Smooth muscle cell (in vitro differentiated cells): ENCODE data around the gene BANP. TPM values are rescaled to one million over a fixed set of nuclear protein-coding genes. Genes with fewer than 3 reads are reported as not detected.
"Not testable (repeated sequence)": the region's sequence is repeated elsewhere in the genome, so short reads cannot be mapped to it uniquely, and the experiment has no call there.

Experiments
- DNase-seq: peaks from one replicate; lab custom pipeline; 2025; ENCODE audit not compliant: unreplicated experiment; lab: John Stamatoyannopoulos, UW
- H2AFZ ChIP-seq: fragments of 200-600 bp; sonication (generic); 2 replicates; pipeline ENCODE4 v1.6.0; 2016; ENCODE audit warnings: antibody characterized with exemption, low read depth, mild to moderate bottlenecking
- H3F3A ChIP-seq: fragments of 200-600 bp; sonication (generic); 2 replicates; pipeline ENCODE4 v1.6.0; 2017; ENCODE audit warnings: antibody characterized with exemption, low read depth
- H3K27ac ChIP-seq: fragments of 200-600 bp; sonication (generic); 2 replicates; pipeline ENCODE4 v1.5.1; 2016; ENCODE audit warnings: low read depth, mild to moderate bottlenecking
- H3K27me3 ChIP-seq: fragments of 200-600 bp; sonication (generic); 2 replicates; pipeline ENCODE4 v1.6.1; 2016; ENCODE audit warnings: low read depth, mild to moderate bottlenecking
- H3K36me3 ChIP-seq: fragments of 200-600 bp; sonication (generic); 2 replicates; pipeline ENCODE4 v1.5.1; 2016; ENCODE audit warnings: low read depth
- H3K4me1 ChIP-seq: fragments of 200-600 bp; sonication (generic); 2 replicates; pipeline ENCODE4 v1.5.1; 2016; ENCODE audit warnings: low read depth
- H3K4me2 ChIP-seq: fragments of 200-600 bp; sonication (generic); 2 replicates; pipeline ENCODE4 v1.6.0; 2016; ENCODE audit warnings: mild to moderate bottlenecking
- H3K4me3 ChIP-seq: fragments of 200-600 bp; sonication (generic); 2 replicates; pipeline ENCODE4 v1.5.1; 2016; ENCODE audit warnings: mild to moderate bottlenecking
- H3K79me2 ChIP-seq: fragments of 200-600 bp; sonication (generic); 2 replicates; pipeline ENCODE4 v1.6.0; 2016; ENCODE audit warnings: low read depth, mild to moderate bottlenecking
- H3K9ac ChIP-seq: fragments of 200-600 bp; sonication (generic); 2 replicates; pipeline ENCODE4 v1.6.0; 2016; ENCODE audit warnings: low read depth
- H3K9me3 ChIP-seq: fragments of 200-600 bp; sonication (generic); replicated peaks from 2 replicates; pipeline ENCODE4 v1.5.1; 2016; ENCODE audit warnings: low read depth
- H4K20me1 ChIP-seq: fragments of 200-600 bp; sonication (generic); 2 replicates; pipeline ENCODE4 v1.6.0; 2016; ENCODE audit warnings: low read depth
- WGBS: methylation state at CpG from one replicate; pipeline ENCODE4 v1.1.7; 2016; ENCODE audit warnings: low lambda C conversion rate; 5-methylcytosine and 5-hydroxymethylcytosine counted together
- polyA plus RNA-seq: library from polyadenylated mRNA; unstranded; fragments of >200 nt; fragmentation: Nextera tagmentation; extraction: Ambion mirVana; gene quantifications from 2 replicates; pipeline ENCODE4 v1.2.1, GENCODE V29; 2016
- total RNA-seq: library from RNA; depleted of rRNA; stranded (reverse); fragments of >200 nt; gene quantifications from 2 replicates; pipeline ENCODE4 v1.2.3, GENCODE V29; 2014
- TF ChIP-seq, protein P1 (sequence below): fragments of 200-600 bp; sonication (generic); IDR thresholded peaks from 2 replicates; pipeline ENCODE4 v1.5.1; 2017; ENCODE audit warnings: borderline replicate concordance, mild to moderate bottlenecking, antibody characterized with exemption; ENCODE audit not compliant: insufficient read depth, poor library complexity, severe bottlenecking

The BANP gene
- total and polyA plus RNA-seq, 2 experiments from 2014 or later, result 11.5 to 19.5 TPM

DNA sequence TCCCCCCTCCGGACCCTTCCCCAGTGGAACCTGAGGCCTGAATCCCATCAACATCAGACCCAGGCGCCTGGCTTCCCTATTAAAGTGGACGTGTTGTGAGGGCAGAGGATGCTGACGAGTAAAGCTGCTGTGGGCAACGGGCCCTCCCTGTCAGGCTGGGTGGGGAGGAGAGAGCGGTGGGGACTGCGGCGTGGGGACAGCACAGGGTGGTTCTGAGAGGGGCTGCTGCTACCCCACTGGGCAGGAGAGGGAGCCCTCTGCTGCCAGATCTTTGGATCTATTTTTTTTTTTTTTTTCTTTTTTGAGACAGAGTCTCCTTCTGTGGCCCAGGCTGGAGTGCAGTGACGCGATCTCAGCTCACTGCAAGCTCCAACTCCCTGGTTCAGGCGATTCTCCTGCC, 20.8 kb upstream of the BANP start:
- H3K4me1 ChIP-seq, result no peaks in the 10 kb centered on the region
- H3K9ac ChIP-seq, result peak overlapping the region; percentile 31
- no peaks in the 10 kb centered on the region for H3K27me3 ChIP-seq
- H2AFZ ChIP-seq, result no peak overlapping the region
- no peaks in the 10 kb centered on the region for H3K36me3 ChIP-seq
- peak overlapping the region; percentile 90 for H3K27ac ChIP-seq
- peak overlapping the region; percentile 35 for H3K4me2 ChIP-seq
- TF ChIP-seq, protein P1, sequence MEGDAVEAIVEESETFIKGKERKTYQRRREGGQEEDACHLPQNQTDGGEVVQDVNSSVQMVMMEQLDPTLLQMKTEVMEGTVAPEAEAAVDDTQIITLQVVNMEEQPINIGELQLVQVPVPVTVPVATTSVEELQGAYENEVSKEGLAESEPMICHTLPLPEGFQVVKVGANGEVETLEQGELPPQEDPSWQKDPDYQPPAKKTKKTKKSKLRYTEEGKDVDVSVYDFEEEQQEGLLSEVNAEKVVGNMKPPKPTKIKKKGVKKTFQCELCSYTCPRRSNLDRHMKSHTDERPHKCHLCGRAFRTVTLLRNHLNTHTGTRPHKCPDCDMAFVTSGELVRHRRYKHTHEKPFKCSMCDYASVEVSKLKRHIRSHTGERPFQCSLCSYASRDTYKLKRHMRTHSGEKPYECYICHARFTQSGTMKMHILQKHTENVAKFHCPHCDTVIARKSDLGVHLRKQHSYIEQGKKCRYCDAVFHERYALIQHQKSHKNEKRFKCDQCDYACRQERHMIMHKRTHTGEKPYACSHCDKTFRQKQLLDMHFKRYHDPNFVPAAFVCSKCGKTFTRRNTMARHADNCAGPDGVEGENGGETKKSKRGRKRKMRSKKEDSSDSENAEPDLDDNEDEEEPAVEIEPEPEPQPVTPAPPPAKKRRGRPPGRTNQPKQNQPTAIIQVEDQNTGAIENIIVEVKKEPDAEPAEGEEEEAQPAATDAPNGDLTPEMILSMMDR, result peak; percentile 40
- 61% methylated on average over 11 of the region's 11 CpGs for WGBS
- no peak overlapping the region for H3K4me3 ChIP-seq
- H3K79me2 ChIP-seq, result no peaks in the 10 kb centered on the region
- H4K20me1 ChIP-seq, result no peaks in the 10 kb centered on the region
- no peak for DNase-seq
- peaks cover 7% of the 10 kb centered on the region for H3F3A ChIP-seq
- no peaks in the 10 kb centered on the region for H3K9me3 ChIP-seq

DNA sequence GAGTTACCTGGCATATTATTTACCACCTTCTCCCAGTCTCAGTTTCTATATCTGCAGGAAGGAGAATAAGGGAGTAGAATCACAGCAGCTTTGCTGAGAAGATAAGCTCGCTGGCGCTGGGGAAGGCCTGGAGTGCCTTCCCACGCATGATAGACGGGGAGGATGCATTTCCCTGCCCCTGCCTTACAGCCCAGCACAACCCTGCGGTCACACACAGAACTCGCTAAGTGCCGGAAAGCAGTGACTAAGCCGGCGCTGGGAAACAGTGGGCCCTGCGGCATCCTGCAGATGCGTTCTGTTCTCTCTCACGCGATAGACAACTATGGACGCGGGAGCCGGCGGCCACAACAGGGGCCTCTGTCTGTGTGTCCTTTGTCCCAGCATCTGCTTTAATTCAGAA, 19.7 kb upstream of the BANP start:
- DNase-seq, result peak; percentile 19
- no peaks in the 10 kb centered on the region for H4K20me1 ChIP-seq
- H3F3A ChIP-seq, result peaks cover 7% of the 10 kb centered on the region
- no peak overlapping the region for H2AFZ ChIP-seq
- H3K9me3 ChIP-seq, result no peaks in the 10 kb centered on the region
- H3K27ac ChIP-seq, result peak overlapping the region; percentile 90
- no peak overlapping the region for H3K4me3 ChIP-seq
- TF ChIP-seq, protein P1, result no peak
- H3K4me2 ChIP-seq, result peak overlapping the region; percentile 13
- H3K27me3 ChIP-seq, result no peaks in the 10 kb centered on the region
- WGBS, result 29% methylated on average over 17 of the region's 17 CpGs
- H3K36me3 ChIP-seq, result no peaks in the 10 kb centered on the region
- H3K9ac ChIP-seq, result peak overlapping the region; percentile 70
- no peaks in the 10 kb centered on the region for H3K4me1 ChIP-seq
- no peaks in the 10 kb centered on the region for H3K79me2 ChIP-seq

DNA sequence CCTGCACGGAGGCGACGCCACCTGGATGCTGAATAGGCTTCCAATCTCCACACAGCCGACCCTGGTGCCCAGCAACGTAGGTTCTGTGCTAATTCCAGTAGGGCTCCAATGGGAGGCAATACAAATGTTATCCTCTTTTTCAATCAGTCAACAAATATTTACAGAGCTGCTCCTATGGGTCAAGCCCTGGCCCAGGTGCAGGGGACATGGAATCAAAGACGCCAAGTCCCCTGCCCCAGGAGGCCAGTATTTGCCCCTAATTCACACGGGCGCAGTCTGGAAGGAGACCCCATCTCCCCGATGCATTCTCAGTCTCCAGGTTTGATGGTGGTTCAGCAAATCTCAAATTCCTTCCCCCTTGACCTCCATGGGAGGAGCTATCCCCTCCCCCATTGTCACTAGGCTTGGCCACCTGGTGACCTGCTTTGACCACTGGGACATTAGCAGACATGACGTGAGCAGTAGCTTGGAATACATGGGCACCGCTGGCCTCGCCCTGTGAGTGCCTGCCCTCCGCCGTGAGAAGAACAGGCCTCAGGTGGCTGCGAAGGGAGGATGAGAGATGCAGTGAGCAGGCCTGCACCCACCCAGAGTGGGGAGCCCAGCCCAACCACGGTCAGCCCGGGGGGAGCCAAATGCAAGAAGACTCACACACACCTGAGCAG, 18.6 kb upstream of the BANP start:
- H2AFZ ChIP-seq, H3F3A ChIP-seq, H3K4me1 ChIP-seq, H3K27me3 ChIP-seq, H3K4me3 ChIP-seq, H3K36me3 ChIP-seq, H3K79me2 ChIP-seq, DNase-seq, H4K20me1 ChIP-seq, H3K4me2 ChIP-seq, H3K9me3 ChIP-seq: not testable (repeated sequence)
- Histone ChIP-seq H3K9ac (peak overlapping the region; percentile 70), H3K27ac (peak overlapping the region; percentile 90)
- WGBS, result 94% methylated on average over 17 of the region's 17 CpGs

DNA sequence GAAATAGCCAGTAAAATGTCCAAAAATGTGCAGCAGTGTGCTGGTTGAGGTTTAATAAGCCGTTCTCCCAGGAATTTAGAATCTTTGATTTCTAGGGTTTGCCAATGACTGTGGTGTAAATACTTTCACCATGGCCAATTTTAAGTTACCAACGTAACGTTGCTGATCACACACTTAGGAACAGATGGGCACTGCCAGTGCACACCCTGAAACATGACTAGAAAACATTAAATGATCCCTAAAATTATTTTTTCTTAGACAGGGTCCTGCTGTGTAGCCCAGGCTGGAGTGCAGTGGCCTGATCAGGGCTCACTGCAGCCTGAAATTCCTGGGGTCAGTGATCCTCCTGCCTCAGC, 18.1 kb upstream of the BANP start:
- H3K9me3 ChIP-seq, result no peaks in the 10 kb centered on the region
- H3K36me3 ChIP-seq, result no peaks in the 10 kb centered on the region
- H2AFZ ChIP-seq, result no peak overlapping the region
- TF ChIP-seq, protein P1, result no peak
- no peaks in the 10 kb centered on the region for H3K79me2 ChIP-seq
- no peak for DNase-seq
- 100% methylated on average over 3 of the region's 3 CpGs for WGBS
- no peaks in the 10 kb centered on the region for H4K20me1 ChIP-seq
- no peaks in the 10 kb centered on the region for H3K27me3 ChIP-seq
- H3F3A ChIP-seq, result peaks cover 7% of the 10 kb centered on the region
- no peak overlapping the region for H3K9ac ChIP-seq
- no peak overlapping the region for H3K27ac ChIP-seq
- no peaks in the 10 kb centered on the region for H3K4me1 ChIP-seq
- no peak overlapping the region for H3K4me3 ChIP-seq
- H3K4me2 ChIP-seq, result no peak overlapping the region

DNA sequence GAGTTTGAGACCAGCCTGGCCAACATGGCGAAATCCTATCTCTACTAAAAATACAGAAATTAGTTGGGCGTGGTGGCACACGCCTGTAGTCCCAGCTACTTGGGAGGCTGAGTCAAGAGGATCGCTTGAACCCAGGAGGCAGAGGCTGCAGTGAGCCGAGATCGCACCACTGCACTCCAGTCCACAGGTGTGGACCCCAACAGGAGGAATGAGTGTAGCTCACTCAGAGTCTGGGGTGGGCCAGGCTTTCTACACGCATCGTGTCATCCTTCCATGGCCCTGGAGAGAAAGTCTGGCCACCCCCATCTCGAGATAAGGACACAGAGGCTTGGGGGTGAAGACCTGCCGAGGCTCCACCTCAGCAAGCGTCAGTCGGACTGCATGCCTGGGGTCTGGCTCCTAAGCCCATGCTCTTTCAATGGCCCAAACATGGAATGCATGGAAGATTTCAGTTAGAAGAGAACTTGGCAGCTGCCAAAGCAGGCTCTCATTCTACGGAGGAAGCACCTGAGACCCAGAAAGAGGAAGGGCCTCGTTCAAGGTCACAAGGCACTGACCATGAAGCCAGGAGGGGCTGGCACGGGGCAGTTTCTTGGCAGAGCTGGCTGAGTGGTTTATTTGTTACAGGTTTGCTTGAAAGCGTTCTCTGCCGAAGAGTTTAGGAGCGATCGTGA, 16.3 kb upstream of the BANP start:
- not testable (repeated sequence) for H3K9me3 ChIP-seq, H3F3A ChIP-seq, H3K4me1 ChIP-seq, H3K4me2 ChIP-seq, H2AFZ ChIP-seq, H3K9ac ChIP-seq, H3K36me3 ChIP-seq, H3K27me3 ChIP-seq, H3K4me3 ChIP-seq, H4K20me1 ChIP-seq, DNase-seq, H3K79me2 ChIP-seq, H3K27ac ChIP-seq
- WGBS, result 93% methylated on average over 19 of the region's 19 CpGs

DNA sequence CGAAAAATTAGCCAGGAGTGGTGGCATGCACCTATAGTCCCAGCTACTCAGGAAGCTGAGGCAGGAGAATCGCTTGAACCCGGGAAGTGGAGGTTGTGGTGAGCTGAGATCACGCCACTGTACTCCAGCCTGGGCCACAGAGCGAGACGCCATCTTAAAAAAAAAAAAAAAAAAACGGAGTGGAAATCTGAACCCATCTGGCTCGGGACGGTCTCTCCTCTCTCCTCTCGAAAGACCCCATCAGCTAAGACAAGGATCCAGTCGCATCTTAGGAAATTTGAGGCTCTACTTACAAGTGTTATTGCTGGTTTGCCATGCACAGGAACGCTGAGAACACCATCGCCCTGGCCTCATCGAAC, 15.2 kb upstream of the BANP start:
- not testable (repeated sequence) for DNase-seq, H3K4me1 ChIP-seq, H3K4me2 ChIP-seq, H3K27ac ChIP-seq, H4K20me1 ChIP-seq, H3K9me3 ChIP-seq, H3F3A ChIP-seq, H3K9ac ChIP-seq, H2AFZ ChIP-seq, H3K36me3 ChIP-seq, H3K27me3 ChIP-seq, H3K4me3 ChIP-seq, H3K79me2 ChIP-seq
- WGBS, result 91% methylated on average over 13 of the region's 14 CpGs
